Stimulated activated CD4-positive, alpha-beta T cell treated with anti-CD3 and anti-CD28 coated beads, TNF-alpha, amount 100 ng/mL, for 24 hours (primary cell): ENCODE results near the gene CHTOP.
A peak's percentile ranks its signal among the peaks of the same experiment; 100 is the strongest.

Experiments
- DNase-seq, 3 experiments: peaks; one replicate each; pipeline ENCODE4 v3.0.0-alpha.2; 2020; ENCODE audit warnings: low read depth in 3 of 3

The CHTOP gene

DNA sequence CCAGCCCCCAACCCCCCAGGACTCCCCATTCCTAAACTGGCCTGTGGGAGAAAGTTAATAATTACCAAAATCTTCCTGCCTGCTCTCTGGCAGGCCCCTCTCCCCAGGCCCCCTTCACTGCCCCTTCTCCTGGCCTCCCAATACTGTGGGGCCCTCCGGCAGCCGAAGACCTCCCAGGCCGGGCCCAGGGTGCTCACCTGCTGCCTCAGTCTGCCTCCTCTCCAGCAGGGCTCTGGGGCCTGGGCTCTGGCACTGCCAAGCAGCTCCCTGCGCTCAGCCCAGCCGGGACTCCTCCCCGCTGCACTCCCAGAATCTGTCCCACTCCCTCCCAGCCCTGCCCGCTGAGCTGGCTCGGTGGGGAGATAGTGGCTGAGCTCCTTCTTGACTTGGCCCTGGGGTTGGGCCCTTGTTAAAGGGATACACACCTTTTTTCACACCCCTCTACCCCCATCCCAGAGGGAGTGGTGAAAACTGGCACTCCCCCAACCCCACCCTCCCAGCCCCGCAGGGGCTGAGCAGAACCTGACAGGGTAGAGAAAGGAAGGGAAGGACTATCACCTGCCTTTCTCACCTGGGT lies 21.0 kb upstream of the CHTOP start, which contains the start of gene S100A16:
Gene S100A16 (minus strand): TSS at position 383 of the 577 bp plus-strand sequence. CDS start 4,986 bp downstream, outside the sequence.
- no peak for DNase-seq

- no peak for DNase-seq
Measured at GRCh38 chr1:153613406-153613805, 20.5 kb upstream of the CHTOP start.

GRCh38 chr1:153614189-153614900 lies 19.5 kb upstream of the CHTOP start:
- no peak for DNase-seq

- no peak for DNase-seq
Measured at GRCh38 chr1:153614906-153615305, 19.0 kb upstream of the CHTOP start.

DNA sequence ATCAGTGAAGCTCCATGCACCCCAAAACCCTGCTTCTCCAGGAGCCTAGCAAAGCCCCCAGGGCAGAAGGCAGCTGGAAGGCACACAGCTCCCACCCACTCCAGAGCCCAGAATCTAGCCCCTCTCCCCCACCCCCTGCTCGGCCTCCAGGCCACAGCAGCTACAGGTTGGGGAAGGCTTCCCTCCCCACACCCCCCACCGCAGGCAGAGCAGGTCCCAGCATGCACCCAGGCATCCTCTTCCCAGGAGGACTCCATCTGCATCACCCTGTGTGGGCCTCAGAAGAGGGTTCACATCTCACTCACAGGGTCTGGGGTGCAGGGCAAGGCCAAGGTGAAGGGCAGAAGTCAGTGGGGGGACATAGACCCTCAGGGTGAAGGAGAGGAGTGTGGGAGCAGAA lies 18.5 kb upstream of the CHTOP start:
- DNase-seq, result no peak

DNA sequence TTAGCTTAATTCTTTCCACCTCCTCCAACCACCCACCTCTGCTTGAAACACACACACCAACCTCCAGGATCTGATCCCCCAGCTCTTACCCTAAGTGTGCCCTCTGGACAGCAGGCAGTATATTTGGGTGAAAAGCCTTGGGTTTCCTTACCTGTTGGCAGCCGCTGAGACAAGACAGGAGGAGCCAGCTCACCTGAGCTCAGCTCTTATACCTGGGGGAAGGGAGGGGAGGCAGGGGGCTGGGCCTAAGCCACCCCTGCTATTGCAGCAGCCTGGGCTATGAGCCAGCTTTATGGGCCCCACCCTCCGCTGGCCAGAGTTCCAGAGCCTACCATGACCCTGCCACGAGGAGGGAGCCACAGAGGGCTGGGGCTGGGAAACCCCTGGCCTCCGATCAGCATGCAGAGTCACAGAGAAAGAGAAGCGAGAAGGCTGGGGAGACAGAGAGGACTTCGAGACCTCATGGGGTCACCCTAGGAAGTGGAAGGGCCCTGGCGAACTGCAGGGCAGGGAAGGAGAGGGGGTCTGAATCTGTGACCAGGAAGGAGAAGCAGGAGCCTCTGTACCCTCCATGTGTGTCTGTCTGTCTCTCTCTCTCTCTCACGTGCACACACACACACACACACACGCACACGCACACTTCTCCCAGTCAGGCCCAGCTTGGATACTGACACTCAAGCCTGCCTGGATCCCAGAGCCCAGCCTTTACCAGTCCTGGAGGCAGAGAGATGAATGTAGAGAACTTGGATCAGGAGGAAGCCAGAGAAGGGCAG lies 17.5 kb upstream of the CHTOP start, which contains the start of gene S100A14:
Gene S100A14 (minus strand): TSS at position 182 of the 773 bp plus-strand sequence. CDS start 467 bp downstream, outside the sequence.
- DNase-seq, result no peak

- DNase-seq, result no peak
Measured at GRCh38 chr1:153616917-153617311, 17.0 kb upstream of the CHTOP start.

DNA sequence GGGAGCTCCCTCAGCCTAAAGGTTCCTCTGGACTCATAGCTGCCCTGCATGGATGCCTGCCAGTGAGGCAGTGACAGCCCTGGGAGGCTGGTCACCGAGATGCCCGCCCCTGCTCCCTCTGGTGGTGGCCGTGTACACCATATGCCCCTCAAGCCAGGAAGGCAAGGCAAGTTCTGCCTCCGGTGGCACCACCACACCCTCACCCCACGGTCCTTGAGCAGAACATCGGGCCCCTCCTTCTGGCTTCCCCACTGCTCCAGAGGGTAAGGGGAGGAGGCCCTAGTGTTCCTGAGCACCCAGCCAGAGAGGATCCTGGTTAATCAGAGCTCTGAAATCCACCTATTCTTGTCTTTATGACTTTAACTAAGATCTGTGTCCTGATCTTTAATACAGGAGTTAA lies 16.2 kb upstream of the CHTOP start:
- peak in 1 of 3 experiments; percentile 38 for DNase-seq

- no peak for DNase-seq
Measured at GRCh38 chr1:153619171-153619570, 14.7 kb upstream of the CHTOP start.

GRCh38 chr1:153623101-153623500 lies 10.8 kb upstream of the CHTOP start:
- DNase-seq, result no peak

- DNase-seq, result no peak
Measured at GRCh38 chr1:153624965-153625611, 8.8 kb upstream of the CHTOP start.

DNA sequence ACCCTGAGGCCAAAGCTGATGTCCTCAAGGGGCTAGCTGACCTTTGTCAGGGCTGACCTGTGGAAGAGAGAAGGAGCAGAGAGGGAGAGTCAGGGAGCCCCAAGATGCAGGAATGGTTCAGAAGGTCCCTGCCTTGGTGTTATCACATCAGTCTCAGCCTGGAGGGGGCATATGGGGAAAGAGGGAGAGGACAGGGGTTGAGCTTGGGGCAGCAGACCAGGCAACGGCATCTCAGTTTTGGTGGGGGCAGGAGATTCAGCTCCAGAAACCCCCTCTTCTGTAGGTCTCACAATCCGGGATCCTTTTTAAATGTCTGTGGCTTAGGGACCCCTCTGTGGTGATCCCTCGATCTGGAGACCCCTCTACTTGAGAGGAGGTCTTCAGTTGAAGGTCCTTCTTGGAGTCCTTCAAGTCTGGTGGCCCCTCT lies 7.4 kb upstream of the CHTOP start:
- DNase-seq, result no peak

DNA sequence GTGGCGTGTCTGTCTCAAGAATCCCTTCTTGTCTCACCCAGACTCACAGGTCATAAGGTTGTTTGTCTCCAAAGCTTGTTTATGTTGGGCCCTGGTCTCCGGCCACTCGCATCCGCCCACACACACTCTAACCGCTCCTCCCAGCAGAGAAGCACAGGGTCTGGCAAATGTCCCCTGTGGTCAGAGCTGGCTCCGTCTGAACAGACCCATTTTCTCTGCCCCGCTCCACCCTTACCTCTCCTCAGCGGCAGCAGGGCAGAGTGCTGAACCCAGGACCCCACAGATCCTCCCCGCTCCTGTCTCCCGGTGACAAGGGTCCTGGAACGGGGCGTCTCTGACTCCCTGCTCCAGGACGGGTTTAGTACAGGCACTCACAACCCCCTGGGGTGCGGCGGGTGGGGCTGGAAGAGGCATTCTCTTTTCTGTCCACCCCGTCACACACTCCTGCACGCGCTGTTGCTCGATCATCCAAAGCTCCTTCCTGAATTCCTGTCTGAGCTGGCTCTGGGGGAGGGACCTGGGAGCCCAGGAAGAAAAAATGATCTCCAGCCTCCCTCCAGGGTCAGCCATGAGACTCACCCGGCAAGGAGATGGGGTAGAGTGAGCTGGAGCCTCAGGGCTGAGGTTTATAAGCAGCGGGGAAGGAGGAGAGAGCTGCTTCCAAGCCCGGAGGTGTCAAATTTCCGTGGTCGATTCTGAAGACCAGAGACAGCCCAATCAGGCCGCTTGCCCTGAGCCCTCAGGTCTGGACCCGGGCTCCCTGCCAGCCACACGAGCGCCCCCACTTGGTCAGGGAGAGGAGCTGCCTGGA lies 6.8 kb upstream of the CHTOP start, which contains the start of gene S100A13:
Gene S100A13 (minus strand): TSS at position 602 of the 811 bp plus-strand sequence. CDS start 1,033 bp downstream, outside the sequence.
- DNase-seq, result no peak

- DNase-seq, result no peak
Measured at GRCh38 chr1:153627715-153628626, 5.9 kb upstream of the CHTOP start, which contains the start of gene S100A1. Gene S100A1 (plus strand): TSS chr1:153628434. CDS start chr1:153630522, 2,088 bp downstream.

DNA sequence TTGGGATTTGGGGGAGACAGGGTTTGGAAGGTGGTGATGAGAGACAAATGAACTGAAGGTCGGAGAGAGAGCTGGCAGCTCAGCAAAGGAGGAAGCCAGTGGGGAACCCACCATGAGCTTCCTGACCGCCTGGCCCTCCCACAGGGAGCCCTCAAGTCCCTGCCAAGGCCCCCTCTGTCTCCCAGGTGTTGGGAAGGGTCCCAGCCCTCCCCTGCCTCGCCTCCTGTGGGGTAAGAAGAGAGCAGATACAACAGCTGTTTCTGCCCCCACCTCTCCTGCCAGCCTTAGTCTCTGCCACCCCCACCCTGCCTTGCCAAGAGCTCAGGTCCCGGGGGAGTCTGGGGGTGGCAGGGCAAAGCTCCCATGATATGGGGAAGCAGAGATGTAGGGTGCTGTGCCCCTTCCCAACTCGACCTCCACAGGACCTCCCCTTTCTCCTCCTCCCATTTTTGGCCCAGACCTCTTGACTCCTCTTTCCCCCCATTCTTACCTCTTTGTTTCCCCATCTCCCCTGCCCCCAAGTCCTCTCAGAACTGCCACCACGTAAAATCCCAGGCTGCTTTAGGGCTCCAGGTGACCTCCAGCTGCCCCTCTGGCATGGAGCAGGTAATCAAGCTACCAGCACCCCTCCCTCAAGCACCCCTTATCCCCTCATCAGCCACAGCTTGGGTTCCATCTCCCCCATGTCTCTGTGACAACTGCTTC lies 5.1 kb upstream of the CHTOP start:
- DNase-seq, result no peak

DNA sequence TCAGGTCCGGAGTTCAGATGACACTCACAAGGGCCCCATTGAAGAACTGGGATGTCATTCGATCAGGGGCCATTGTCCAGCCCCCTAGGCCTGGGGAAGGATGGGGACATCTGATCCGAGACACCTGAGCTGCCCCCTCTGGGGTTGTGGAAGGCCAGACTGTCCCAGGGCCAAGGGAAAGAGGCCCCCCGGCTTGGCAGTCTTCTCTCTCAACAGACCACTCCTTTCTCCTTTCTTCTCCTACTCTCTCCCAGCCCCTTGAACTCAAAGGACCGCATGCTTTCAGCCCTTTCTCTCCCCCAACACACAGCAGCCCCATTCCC lies 4.6 kb upstream of the CHTOP start:
- DNase-seq, result no peak

GRCh38 chr1:153629971-153630370 lies 3.9 kb upstream of the CHTOP start:
- no peak for DNase-seq

DNA sequence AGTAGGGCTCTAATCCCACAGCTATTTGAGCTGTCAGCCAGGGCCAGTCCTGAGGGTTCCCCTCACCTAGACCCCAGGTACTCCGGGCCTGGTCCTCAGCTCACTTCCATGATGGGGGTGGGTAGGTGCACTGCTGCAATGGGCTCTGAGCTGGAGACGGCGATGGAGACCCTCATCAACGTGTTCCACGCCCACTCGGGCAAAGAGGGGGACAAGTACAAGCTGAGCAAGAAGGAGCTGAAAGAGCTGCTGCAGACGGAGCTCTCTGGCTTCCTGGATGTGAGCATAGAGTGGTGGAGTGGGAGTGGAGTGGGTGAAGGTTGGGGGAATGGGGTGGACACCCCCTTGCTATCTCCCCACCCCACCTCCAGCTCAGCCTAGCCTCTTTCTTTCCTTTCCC lies 3.5 kb upstream of the CHTOP start:
- DNase-seq, result no peak
